Activated CD4-positive, CD25-positive, alpha-beta regulatory T cell (primary cell): ENCODE measurements around the gene SMPD1.
A peak's percentile ranks its signal among the peaks of the same experiment; 100 is the strongest.

ENCODE experiments used
- DNase-seq, 4 experiments: peaks; one replicate each; lab custom pipeline; 2025; lab: John Stamatoyannopoulos, UW

Gene SMPD1

DNA sequence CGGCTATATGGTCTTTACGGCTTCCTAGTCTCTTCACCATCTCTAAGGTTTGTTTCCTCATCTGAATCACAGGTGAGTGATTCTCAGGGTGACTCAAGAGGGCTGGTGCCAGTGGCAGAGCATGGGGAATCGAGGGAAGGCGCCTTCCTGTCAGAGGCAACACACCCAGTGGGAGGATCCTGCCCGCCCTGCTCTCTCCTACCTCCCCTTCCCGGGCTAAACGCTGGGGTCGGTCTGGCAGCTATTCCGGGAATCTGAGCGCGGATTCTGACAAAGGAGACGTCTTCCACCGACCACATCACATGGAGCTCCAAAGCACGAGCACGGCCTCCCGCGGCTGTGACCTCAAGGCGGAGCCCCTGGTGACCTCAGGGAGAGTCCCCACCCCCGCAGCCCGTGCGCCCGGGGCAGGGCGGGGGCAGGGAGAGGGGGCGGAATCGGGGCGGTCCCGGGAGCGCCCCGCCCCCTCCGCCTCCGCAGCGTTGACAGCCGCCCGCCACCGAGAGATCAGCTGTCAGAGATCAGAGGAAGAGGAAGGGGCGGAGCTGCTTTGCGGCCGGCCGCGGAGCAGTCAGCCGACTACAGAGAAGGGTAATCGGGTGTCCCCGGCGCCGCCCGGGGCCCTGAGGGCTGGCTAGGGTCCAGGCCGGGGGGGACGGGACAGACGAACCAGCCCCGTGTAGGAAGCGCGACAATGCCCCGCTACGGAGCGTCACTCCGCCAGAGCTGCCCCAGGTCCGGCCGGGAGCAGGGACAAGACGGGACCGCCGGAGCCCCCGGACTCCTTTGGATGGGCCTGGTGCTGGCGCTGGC lies at the start of gene SMPD1:
TSS of gene SMPD1 (plus strand) at position 570 of the 813 bp plus-strand sequence. CDS start at position 695, 125 bp downstream.
- peak; percentile 86 to 90 (median 90) for DNase-seq

DNA sequence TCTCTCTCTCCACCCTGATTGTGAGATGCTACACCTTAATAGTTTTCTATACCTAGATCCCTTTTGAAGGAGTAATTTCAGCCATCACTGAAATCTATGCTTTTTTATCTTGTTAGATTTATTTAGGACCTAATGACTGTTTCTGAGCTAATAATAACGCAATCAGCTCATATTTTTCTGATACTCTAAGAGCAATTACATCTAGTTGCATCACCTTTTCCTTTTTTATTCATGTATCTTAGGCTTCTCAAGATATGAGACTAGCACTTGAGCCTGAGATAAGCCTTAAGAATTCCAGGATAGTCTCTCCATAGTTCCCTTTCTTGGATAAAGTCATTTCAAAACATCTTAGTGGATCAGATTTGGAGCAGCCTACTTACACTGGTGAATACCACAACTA lies 44.9 kb upstream of the SMPD1 start:
- DNase-seq = no peak

DNA sequence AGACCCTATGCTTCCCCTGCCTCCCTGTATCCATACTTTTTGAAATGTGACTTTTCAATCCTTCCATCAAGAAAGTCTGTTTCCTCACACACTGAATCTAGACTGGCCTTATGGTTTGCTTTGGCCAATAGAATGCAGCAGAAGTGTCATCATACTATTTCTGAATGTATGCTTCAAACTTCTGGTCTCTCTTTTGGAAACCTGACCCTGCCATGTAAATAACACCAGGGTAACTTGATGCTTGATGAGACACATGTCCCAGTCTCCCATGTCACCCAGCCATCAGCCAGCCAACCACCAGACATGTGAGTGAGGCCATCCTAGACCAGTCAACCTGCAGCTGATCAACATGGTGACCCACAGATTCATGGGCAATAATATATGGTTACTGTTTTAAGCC lies 40.2 kb upstream of the SMPD1 start:
- DNase-seq = no peak

DNA sequence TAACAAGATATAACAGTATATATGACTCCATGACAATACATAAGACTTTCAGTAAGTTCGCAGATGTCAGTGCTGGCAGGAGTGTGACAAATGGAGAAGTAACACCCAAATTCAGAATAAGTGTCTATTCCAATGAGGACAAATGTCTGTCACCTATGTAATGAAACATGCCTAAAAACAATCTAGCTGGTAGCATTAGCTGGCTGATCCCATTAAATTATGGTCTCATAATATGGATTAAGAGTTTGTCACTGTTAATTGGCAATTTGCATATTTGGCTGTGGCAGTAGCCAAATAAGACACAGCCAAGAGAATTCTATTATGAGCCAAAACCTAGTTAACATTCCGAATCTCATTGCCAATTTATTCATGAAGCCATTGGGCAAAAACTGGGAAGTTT lies 39.8 kb upstream of the SMPD1 start:
- DNase-seq = no peak

DNA sequence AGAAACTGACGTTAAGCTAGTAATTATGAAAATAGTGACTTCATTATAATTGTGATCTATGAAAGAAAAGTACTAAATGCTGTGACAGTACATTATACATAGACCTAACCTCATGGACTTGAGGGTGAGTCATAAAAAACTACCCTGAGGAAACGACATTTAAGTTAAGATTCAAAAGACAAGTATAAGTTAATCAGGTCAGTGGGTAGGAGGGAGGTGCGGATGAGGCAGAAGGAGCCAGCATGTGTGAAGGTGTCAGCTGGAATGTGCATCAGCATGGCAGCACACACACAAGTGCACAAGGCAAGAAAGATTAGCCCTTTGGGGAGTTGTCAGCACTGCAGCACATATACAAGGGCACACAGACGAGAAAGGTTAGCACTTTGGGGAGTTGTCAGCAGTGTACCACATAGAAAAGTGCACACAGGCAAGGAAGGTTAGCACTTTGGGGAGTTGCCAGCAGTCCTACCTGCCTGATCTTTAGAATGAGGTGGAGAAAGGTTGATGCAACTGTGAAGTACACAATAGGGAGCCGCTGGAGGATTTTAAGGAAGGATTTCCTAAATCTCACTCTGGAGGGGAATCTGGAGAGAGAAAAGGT lies 38.4 kb upstream of the SMPD1 start:
- no peak for DNase-seq

DNA sequence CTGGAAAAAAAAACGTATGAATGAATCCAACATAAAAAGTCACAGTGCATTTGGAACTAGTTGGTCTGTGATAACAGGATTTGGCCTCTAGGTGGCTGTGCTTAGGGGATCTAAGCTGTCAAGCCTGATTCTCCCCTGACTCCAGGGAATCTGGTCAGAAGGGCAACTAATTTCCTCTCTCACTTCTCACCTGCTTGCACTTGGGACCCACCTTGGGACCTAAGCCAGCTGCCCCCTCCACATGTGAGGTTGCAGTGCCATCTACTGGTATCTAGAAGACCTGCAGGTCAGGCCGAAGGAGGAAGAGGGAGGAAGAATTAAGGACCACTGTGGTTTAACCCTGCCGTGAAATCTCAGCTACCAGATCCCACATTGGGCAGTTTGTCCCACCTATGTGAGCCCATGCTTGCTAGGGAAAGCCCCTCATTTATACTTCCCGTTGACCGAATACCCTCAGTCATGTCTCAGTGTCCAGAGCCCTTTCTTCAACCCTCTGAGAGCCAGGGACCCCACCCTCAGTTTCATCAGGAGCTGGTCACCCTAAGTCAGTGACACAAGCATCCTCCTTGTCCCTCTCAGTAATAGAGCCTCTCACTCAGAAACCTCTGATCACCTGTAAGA lies 36.8 kb upstream of the SMPD1 start:
- peak in 3 of 4 experiments; percentile 4 to 31 (median 17) for DNase-seq

DNA sequence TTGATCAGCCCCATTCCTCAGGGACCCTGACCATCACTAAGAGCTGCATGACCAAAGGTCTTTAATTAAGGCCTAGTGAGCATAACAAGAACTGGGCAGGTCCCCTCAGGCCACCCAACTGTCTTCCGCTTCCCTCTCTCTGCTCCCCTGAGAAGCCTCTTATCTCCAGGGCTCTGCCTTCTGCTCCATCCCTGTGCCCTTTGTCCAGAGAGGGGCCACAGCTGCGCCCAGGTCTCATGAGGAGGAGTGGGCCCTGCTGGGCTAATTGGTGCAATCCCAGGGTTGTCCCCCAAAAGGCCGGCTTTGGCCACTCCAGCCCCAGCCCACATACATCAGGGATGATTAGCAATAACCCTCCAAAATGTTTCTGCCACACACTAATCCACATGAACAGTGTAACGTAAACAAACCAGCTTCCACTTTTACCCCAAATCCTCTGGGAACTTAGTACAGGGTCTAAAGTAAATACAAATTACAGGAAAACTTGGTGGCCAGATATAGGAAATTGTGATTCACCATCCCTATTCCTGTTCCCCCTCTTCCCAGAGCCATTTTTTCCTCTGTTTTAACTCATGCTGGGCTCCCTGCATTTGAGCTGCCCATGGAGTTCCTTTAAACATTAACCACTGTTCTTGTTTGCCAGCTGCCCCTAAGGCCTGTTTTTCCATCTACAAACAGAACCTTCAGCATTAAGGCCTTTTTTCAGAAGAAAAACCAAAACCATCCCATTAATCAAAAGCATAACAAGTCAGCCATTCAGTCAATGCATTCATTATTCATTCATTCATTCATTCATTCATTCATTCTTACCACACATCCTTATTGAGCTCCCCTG lies 35.4 kb upstream of the SMPD1 start:
- DNase-seq = no peak

DNA sequence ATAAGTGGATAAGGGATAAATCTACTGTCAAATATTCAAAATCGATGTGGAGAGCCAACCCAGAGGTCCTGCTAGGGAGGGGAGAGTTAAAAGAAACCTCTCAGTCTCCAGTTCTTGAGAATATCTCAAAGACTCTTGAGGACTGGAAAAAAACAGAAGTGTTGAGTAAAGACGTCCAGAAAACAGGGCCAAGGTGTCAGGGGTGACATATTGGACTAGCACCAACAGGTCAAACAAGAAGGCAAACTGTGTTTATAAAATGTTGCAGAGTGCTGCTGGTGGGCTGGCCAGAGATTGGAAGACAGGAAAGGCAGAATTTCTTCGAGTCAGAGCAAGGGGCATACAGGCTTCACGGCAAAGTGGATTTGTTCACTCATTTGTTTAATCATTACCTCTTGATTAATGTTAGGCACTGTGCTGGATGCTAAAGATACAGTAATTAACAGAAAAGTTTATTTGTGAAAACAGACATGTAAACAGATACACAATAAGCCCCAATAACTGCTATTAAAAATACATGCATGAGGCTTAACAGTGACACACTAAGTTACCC lies 33.7 kb upstream of the SMPD1 start:
- no peak for DNase-seq

DNA sequence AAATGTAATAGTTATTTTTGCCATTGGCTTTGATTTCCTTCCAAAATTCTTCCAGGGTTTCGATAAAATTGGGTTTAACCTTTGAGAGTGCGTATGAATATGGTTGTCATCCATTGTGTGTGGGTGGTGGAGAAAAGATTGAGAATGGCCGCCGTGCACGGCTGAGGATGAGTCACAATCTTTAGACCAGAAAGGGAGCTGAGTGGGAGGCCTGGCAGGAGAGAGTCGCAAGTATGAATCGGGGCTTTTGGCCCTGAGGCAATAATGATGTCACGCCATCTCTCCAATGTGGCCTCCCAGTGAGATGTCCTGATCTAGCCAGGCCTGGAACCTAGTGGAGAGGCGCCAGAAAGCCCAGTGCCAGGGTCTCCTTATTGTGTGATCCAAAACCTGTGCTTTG lies 33.1 kb upstream of the SMPD1 start:
- no peak for DNase-seq

DNA sequence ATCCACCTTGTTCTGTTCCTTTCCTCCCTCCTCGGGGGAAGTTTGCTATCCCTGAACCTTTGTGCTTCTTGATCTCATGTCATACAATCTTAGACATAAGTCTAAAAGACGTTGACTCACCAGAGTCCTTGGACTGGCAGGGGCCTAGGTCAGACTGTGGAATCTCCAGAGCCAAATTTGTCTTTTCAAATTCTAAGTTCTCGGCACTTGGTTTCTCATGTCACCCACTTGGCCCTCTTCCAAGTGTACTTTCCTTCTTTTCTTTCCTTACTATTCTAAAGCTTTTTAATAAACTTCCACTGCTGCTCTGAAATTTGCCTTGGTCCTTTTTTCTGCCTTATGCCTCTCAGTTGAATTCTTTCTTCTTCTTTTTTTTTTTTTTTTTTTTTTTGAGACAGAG lies 30.1 kb upstream of the SMPD1 start:
- no peak for DNase-seq

DNA sequence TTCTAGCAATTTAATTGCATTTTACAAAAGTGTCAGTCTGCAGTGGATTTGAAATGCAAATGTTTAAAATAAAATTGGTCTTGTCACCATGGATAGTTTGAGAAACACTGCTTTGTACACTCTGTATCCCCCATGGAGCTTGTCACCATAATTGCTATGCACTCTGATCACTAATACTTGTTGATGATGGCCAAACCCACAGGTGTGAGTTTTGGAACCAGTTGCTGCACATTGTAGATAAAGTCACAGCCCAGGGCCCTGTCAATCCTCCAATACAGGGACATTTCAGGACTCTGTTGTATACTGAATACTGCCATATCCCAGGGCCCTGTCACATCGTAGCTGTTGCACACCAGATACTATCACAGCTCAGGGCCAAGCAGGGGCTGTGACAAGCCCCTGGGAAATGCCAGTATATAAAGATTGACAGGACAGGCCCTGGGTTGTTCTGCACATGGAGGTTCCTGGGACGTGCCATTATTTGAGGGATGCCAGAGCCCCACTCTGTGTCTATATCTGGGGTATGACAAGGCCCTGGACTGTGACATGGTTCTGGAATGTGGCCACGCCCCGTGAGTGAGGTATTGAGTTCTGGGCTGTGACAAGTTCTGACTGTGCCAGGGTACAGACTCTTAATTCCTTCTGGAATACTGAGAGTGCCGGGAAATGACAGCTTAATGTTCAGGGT lies 27.9 kb upstream of the SMPD1 start:
- no peak for DNase-seq

DNA sequence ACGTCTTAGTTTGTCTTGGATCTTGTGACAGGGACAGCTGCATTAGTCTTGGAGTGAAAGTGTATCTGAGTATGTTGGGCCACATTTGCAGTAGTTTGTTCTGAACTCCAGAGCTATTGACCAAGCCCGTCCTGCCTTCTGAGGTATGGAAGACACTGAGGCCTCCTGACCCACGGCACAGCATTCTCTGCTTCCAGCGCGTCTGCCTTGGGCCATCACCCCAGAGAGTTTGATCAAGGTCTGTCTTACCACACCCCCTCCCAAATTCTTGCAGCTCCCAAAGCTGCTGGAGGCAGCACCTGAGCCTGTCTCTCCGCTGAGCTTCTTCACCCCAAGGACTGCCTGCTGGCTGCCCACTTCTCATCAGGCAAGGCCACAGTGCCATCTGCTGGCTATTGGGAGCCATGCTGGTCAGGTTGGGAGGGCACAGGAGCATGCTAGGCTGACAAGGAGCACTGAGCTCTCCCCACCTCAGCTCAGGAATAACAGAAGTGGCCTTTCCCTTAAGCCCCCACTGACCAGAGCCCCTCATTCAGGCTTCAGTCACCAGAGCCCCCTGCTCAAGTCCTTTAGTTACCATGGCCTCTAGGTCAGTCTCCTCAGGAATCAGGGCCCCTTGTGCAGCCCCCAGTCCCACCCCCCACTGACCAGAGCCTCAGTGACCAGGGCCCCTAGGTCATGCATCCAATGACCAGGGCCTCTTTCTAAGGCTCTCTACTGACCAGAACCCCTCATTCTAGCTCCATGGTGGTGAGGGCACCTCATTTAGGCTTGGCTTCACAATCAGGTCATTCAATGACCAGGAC lies 27.2 kb upstream of the SMPD1 start:
- DNase-seq = peak; percentile 28 to 55 (median 46)

DNA sequence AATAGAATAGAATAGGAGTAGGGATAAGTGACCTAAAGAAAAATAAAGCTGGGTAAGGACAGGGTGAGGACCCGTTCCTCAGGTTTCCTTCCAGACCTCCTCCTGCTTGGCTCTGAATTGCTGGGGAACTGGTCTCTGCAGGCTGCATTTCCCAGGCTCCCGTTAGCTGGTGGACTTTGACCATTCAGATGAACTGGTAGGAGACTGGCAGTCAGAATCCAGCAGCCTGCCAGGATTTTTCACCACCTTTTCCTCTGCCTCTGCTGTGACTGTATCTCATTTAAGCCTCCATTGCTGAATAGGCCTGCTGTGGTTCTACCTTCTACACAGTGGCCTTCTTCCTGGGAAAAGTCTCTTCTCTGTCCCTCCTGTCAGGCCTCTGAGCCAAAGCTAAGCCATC lies 24.6 kb upstream of the SMPD1 start:
- no peak for DNase-seq

DNA sequence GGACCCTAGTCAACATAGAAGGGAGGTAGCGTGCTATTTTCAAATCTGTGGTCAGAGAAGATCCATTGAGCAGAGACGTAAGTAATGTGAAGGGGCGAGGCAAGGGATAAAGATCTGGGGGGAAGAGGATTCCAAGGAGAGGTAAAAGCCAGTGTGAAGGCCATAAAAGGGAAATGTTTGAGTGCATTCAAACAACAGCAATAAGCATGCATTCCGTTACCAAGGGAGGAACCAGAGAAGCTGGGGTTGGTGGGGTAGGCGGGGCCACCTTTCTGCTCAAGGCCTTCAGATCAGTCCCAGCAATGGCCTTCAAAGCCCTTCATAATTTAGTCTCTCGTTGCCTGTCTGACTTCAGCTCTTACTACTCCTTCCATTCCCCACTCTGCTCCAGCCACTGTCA lies 18.4 kb upstream of the SMPD1 start:
- DNase-seq = no peak

DNA sequence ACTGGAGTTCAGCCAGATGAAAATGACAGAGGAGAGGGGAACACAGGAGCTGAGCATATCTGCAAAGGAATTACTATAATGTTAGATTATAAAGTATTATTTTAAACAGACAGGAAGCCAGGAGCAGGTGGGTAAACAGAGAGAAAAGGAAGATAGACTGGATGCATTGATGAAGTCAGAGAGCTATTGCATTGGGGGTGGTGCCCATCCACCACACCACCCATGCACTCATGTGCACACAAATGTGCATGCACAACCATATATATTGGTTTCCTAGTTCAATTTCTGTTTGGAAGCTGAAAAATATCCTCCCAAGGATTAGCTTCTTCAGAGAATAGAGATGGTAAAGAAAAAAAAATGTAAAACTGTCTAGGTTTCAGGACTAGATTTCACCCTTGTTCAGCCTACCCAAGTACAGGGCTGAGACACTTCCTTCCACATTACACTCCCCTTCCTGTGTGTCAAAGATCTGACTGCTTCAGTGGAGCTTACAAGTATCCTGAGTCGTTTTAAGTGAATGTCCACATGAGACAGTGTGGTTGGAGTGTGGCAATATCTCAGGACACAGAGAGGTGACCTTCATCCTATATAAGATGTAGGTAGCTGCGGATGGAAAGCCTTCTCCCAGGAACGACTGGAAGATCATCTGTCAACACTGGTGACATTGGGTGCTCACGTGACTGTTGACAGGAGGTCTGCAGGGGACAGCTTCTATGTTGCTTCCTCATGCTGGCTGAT lies 12.2 kb upstream of the SMPD1 start:
- no peak for DNase-seq

DNA sequence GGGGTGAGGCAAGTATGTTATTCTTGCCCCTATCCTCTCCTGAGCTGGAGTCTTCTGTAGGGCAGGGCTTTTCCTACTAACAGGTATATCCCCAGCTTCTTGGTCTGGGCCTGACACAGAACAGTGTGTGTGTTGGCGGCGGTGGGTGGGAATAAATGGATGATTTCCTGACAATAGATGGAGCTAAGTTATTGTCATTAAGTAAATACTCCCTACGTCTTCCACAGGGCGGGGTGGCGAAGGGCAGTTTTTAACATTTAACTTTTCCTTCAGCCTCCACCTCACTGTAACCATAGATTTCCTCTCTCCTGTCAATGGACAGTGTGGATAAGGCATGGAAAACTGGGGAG lies 11.7 kb upstream of the SMPD1 start:
- DNase-seq = no peak

DNA sequence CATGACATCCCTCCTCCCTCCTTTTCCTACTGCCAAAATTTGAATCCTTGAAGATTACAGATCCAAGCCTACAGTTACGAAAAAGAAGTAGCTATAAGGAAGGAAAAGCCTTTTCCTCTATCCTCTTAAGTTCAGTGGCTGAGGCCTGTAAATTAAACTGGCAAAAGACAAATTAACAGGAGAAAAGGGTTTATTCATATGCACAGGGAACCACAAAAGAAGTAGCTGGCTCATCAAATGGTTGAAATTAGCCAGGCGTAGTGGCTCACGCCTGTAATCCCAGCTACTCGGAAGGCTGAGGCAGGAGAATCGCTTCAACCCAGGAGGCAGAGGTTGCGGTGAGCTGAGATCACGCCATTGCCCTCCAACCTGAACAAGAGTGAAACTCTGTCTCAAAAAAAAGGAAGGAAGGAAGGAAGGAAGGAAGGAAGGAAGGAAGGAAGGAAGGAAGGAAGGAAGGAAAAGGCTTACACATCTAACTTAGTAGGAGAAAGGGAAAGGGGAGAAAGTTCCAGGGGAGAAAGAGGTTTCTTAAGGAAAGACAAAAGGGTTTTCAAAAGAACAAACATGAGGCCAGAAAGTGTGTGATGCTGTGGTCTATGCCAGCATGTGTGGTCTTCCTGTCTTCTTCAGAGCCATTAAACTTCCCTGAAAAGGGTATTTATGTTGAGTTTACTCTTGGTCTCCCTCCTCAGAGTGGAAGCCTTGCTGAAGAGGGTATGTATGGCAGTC lies 5.1 kb upstream of the SMPD1 start:
- DNase-seq = no peak

DNA sequence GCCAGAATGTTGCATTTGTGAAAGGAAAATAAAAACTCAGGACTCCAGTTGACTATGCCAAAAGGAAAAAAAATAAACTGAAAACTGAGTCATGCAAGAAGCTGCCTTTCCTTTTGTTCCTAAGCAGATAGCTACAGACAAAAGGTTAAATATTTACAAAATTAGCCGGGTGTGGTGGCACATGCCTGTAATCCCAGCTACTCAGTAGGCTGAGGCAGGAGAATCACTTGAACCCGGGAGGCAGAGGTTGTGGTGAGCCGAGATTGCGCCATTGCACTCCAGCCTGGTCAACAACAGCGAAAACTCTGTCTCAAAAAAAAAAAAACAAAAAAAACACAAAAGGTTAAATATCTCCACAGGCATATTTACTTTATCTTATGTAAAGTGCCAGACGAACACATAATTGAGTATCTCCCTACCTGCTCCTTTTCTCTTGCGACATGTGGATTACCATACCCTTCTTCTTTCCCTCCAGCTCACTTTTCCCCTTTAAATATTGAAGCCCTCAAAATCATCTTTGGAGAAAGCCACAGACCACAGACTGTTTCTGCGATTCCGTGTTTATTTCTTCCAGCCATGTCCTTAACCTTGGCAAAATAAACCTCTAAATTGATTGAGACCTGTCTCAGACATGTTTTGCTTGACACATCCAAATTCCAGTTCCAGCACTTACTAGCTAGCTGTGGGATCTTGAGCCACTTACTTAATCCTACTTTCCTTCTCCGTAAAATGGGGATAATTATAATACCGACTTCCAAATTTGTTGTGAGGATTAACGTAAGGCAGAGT lies 2.3 kb upstream of the SMPD1 start:
- DNase-seq = no peak
